Measurements from ENCODE around the gene WFDC8.

Gene WFDC8

GRCh38 chr20:45612314-45612713, 33.2 kb upstream of the WFDC8 start:
- no peak for ATAC-seq
- no peak for TF ChIP-seq ZC3H10 (CRISPR knock-in tag; IDR thresholded peaks at IDR 0.05)
- TF ChIP-seq ZFP30 (CRISPR knock-in tag; IDR thresholded peaks at IDR 0.05): no peak
- TF ChIP-seq TCF4 (CRISPR knock-in tag; IDR thresholded peaks at IDR 0.05; ENCODE audit: borderline replicate concordance): no peak
- TF ChIP-seq BACH2 (CRISPR knock-in tag; IDR thresholded peaks at IDR 0.05; ENCODE audit: borderline replicate concordance): no peak
- no peak for TF ChIP-seq CSRNP3 (CRISPR knock-in tag; IDR thresholded peaks at IDR 0.05)
- TF ChIP-seq ZNF565 (CRISPR knock-in tag; conservative IDR thresholded peaks at IDR 0.05; ENCODE audit: low read depth): no peak
- no peak for TF ChIP-seq TOX (CRISPR knock-in tag; IDR thresholded peaks at IDR 0.05; ENCODE audit: borderline replicate concordance)
- no peak for TF ChIP-seq GLIS3 (CRISPR knock-in tag; IDR thresholded peaks at IDR 0.05)
- TF ChIP-seq TSHZ2 (CRISPR knock-in tag; IDR thresholded peaks at IDR 0.05): no peak
- no peak for TF ChIP-seq PATZ1 (CRISPR knock-in tag; IDR thresholded peaks at IDR 0.05; ENCODE audit: borderline replicate concordance)
- no peak for TF ChIP-seq POU6F1 (CRISPR knock-in tag; IDR thresholded peaks at IDR 0.05; ENCODE audit: borderline replicate concordance, low read depth)
- no peak for TF ChIP-seq ZNF8 (CRISPR knock-in tag; IDR thresholded peaks at IDR 0.05)
- TF ChIP-seq ISL1 (CRISPR knock-in tag; IDR thresholded peaks at IDR 0.05): no peak
- TF ChIP-seq RARB (CRISPR knock-in tag; IDR thresholded peaks at IDR 0.05): no peak
- no peak for TF ChIP-seq SNAI2 (CRISPR knock-in tag; IDR thresholded peaks at IDR 0.05)
- TF ChIP-seq ARNTL (CRISPR knock-in tag; IDR thresholded peaks at IDR 0.05; ENCODE audit: borderline replicate concordance, low read depth): no peak
- TF ChIP-seq OSR1 (CRISPR knock-in tag; IDR thresholded peaks at IDR 0.05): no peak
- TF ChIP-seq ZFP3 (CRISPR knock-in tag; IDR thresholded peaks at IDR 0.05): no peak
- no peak for TF ChIP-seq CSDC2 (CRISPR knock-in tag; IDR thresholded peaks at IDR 0.05)
- no peak for TF ChIP-seq CREB5 (CRISPR knock-in tag; IDR thresholded peaks at IDR 0.05; ENCODE audit: low read depth)

GRCh38 chr20:45611054-45611453, 32.0 kb upstream of the WFDC8 start:
- ATAC-seq: peak; percentile 25; the same call in 2 of the 3 replicates
- TF ChIP-seq TSHZ2 (CRISPR knock-in tag; IDR thresholded peaks at IDR 0.05) (no peak), RARB (CRISPR knock-in tag; IDR thresholded peaks at IDR 0.05) (no peak), ISL1 (CRISPR knock-in tag; IDR thresholded peaks at IDR 0.05) (no peak), CREB5 (CRISPR knock-in tag; IDR thresholded peaks at IDR 0.05; ENCODE audit: low read depth) (no peak), TOX (CRISPR knock-in tag; IDR thresholded peaks at IDR 0.05; ENCODE audit: borderline replicate concordance) (no peak), GLIS3 (CRISPR knock-in tag; IDR thresholded peaks at IDR 0.05) (no peak), PPARA (CRISPR knock-in tag; IDR thresholded peaks at IDR 0.05; ENCODE audit: borderline replicate concordance) (no peak), POU6F1 (CRISPR knock-in tag; IDR thresholded peaks at IDR 0.05; ENCODE audit: borderline replicate concordance, low read depth) (no peak), ZNF565 (CRISPR knock-in tag; conservative IDR thresholded peaks at IDR 0.05; ENCODE audit: low read depth) (no peak), ZFP30 (CRISPR knock-in tag; IDR thresholded peaks at IDR 0.05) (no peak), ZNF70 (CRISPR knock-in tag; IDR thresholded peaks at IDR 0.05) (no peak), SNAI2 (CRISPR knock-in tag; IDR thresholded peaks at IDR 0.05) (no peak), ZFP3 (CRISPR knock-in tag; IDR thresholded peaks at IDR 0.05) (no peak), BACH2 (CRISPR knock-in tag; IDR thresholded peaks at IDR 0.05; ENCODE audit: borderline replicate concordance) (no peak)
